Stimulated activated CD8-positive, alpha-beta memory T cell treated with anti-CD3 and anti-CD28 coated beads, Interleukin-7, amount 100 ng/mL, for 4 hours (primary cell): Measurements from ENCODE around the gene NR0B2.

Experiments used
- DNase-seq, 2 donors: peaks; one replicate each; pipeline ENCODE4 v3.0.0-alpha.2; 2020; ENCODE audit warnings: low read depth in 2 of 2

Gene NR0B2

DNA sequence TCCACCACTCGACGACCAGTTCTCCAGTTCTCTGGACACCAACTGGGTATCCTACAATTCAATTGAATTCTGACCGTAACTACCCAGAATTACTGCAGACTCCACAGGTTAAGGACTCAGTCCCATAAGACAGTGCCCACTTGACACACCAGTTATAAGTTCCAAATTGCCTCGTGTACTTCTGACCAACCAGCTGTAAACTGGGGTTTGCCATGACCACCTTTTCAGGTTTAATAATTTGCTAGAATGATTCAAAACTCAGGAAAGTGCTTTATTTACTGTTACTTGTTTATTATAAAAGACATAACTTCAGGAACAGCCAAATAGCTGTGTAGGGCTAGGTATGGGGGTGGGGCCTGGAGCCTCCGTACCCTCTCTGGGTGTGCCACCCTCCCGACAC is 23.0 kb upstream of the NR0B2 start:
- DNase-seq = no peak

DNA sequence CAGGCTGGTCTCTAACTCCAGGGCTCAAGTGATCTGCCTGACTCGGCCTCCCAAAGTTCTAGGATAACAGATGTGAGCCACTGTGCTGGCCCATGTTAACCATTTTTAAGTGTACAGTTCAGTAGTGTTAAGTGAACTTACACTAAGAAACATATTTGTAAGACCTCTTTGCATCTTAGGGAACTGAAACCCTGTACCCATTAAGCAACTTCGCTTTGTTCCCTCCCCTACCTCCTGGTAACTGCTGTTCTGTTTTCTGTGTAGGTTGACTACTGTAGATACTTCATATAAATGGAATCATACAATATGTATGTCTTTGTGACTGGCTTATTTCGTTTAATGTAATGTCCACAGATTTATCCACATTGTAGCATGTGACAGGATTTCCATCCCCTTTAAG is 18.8 kb upstream of the NR0B2 start:
- no peak for DNase-seq

DNA sequence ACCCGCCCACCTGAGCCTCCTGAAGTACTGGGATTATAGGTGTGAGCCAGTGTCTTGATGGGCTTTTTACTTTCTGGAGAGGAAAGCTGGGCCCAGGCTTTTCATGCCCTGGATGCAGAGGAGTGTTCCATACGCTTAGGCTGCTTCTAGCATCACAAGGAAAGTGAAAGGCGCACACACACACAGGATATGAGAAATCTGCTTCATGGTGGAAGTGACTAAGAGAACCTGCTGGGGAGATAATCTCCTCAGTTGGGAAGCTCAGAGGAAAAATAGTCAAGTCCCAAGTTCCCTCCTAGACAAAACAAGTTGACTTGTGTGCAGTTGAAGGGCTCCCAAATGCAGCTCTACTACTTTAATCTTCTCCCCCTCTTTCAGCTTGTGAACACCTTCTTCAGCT is 9.9 kb upstream of the NR0B2 start:
- no peak for DNase-seq

DNA sequence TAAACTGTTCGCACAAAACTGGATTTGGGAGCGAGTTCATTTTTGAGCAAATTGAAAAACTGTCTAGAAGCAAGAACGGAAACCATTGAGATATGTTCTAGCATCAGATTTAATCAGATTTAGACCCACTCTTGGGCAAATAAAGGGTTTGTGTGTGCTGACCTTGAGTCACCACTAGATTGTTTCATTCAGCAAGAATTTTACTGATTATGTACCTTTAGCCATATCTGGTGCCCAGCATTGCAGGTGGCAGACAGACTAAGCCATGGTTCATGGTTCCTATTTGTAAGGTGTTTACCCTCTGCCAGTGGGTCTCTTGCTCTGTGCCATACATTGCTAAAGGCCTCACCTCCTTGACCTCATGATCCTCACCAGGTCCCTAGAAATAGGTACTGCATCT is 9.1 kb upstream of the NR0B2 start:
- no peak for DNase-seq

DNA sequence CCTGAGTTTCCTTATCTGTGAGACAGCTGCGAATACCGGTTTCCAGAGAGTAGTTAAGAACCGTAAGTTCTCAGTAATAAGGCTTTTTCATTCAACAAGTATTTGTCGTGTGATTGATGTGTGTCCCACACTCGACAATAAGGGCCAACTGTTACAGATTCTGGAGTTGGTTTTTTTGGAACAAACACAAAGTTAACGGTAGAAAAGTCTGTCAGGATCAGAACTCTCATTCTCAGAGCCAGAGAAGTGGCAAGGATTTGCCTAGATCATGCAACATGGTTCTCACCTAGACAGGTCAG is 8.6 kb upstream of the NR0B2 start:
- no peak for DNase-seq

DNA sequence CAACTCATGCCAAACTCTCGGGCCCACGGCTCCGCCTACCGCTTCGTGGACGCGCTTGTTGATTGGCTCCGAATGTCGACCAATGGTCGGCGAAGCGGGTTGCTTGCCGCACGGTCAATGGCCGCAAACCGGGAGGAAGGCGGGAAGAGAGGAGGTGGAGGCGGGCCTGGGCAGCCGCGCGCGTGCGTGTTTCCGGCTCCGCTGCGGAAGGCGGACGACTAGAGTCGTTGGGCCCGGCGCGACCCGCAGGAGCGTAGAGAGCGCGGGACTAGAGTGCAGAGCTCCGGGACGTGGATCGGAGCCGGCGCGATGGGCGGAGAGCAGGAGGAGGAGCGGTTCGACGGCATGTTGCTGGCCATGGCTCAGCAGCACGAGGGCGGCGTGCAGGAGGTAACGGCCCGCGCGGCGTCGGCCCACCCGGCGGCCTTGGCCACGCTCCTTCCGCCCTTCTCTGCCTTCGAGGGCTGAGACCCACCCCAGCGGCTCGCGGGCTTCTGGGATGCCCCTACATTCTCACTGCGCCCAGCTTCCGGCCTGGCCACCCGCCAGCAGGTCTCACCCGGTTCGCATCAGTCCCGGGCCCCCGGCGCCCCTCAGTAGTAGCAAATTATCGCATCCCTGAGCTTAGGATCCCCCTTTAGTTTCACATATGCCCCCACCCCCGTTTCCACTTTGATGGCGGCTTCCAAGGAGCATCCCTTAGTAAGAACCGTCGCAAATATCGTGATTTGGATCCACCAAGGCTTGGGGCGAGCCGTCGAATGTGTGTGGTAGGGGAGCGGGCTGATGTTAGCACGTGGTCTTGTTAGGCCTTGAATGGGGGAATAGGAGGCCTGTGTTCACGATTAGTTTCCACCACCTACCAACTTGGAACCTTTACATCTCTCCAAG is 8.0 kb upstream of the NR0B2 start, which contains the start of gene NUDC:
TSS of gene NUDC (plus strand) at position 204 of the 891 bp plus-strand sequence. CDS start at position 310, 106 bp downstream.
- DNase-seq = peak; percentile 93 to 94

DNA sequence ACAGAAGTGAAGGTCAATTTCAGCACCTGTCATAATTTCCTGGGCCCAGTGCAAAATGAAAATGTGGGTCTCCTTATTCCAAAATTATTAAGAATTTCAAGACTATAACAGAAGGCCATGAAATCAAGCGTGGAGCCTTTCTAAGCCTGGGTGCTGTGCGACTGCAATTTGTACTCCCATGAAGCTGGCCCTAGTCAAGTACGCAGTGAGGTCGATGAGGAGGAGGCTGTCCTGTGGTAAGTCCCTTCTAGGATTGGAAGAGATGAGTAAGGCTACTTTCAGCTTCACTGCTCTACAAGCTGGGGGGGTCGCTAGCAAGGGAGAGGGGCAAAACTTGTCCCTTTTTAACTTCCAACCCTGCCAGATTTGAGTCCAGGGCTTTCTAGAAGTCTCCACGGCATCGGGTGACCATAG is 7.4 kb upstream of the NR0B2 start:
- DNase-seq = no peak

DNA sequence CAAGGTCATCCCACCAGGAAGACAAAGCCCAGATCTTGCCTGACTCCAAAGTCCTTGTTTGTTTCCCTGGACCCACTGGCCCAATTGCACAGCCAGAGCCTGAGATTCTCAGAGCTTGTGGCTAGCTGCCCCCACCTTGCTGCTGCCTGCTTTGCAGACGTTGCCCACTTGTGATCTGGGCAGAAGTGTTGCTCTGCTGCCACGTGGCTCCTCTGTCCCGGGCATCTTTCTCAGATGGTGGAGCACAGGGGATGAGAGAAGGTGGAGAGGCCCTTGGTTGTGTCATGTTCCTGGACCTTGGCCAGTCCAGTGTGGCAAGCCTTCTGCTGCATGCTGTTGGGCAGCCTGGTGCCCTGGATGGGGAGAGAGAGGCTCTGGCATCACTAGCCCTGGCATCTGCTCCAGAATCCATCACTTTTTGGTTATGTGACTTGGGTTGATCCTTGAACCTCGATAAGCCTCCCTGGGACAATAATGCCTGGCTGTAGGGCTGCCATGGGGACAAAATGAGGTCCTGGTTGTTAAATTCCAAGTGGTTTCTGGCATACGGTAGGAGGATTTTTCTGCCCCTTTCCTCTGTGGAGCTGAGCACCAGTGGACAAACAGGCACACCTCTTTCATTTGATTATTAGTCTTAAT is 1.5 kb upstream of the NR0B2 start:
- no peak for DNase-seq

DNA sequence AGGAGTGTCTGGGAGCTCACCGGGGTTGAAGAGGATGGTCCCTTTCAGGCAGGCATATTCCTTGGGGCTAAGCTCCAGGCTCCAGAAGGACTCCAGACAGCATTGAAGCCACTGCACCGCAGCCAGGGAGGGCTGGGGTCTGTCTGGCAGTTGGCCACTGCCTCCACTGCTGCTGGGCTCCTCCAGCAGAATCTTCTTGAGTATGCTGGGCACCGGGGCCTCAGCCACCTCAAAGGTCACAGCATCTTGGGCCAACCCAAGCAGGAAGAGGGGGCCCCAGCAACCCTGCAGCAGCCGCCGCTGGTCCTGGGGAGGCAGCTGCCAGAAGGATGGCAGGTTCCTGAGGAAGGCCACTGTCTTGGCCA is 404 bp downstream of the NR0B2 start:
- DNase-seq = no peak

DNA sequence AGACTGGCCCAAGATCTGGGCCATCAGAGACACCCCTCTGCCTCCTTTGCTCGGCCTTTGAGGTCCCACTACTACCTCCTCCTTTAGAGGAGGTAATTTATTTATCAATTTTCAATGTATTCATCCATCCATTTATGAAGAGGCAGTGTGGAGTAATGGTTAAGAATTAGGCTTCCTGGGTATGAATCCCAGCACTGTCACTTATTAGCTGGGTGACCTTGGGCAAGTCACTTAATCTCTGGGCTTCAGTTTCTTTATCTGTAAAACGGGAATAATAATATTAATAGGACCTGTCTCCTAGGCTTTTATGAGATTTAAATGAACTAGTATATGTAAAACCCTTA is 1.7 kb downstream of the NR0B2 start:
- DNase-seq = no peak

DNA sequence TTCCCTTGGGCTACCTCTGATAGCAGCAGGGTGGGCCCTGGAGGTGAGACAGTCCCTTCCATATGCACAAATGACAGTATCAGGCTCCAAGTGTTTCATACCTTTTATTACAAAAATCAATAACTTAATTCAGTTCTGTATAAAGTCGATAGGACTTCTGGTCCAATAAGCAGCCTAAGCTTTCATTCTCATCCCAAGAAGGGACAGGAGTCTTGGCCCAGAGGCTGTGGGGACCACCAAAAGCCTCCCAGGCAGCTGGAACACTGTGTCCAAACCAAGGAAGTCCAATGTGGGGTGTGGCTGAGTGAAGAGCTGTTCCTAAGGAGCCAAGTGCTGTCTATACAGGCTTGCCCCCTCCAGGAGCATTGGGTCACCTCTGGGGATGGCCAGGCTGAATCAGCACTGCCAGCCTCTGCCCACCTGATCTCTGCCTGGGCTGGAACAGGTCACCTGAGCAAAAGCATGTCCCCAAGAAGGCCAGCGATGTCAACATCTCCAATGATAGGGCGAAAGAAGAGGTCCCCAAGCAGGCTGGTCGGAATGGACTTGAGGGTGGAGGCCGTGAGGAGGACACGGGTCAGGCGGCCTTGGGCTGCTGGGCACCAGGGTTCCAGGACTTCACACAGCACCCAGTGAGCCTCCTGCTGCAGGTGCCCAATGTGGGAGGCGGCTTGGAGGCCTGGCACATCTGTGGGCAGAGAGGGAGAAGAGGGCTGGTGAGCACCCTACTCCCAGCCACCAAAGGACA is 2.2 kb downstream of the NR0B2 start:
- DNase-seq = no peak

DNA sequence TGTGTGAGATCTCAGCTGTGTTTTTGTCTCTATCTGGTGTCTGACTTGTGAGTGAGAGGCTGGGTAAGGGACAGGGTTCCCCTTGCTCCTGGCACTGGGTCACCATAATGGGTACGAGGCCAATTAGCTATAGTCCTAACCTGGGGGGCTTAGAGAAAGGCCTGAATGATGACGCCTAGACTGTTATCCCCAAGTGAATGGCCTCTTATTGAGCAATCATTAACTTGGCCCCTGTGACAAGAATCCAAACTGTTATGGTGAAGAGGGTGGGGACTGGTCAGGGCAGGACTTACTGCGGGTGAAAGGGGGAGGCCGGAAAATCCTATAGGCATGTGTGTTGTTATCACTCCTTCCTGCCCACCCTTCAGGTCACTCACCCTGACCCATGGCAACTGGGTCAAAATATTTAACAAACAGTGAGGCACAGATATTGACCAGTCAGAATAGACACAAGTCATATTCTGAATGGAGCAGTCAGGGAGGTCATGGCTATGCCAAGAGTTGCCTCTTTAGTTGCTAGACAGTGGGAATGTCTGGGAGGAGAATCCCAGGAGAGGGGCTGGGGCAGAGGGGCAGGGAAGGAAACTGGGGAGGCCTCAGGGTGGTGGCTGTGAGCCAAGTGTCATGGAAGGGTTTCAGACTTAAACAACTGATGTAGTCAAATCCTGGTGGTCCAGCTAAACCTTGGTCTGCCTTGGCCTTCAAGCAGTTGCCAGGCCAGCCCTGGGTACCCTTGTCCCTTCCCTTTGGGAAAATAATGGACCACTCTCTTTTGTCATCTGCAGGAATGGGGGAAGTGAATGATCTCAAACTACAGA is 3.2 kb downstream of the NR0B2 start:
- no peak for DNase-seq

DNA sequence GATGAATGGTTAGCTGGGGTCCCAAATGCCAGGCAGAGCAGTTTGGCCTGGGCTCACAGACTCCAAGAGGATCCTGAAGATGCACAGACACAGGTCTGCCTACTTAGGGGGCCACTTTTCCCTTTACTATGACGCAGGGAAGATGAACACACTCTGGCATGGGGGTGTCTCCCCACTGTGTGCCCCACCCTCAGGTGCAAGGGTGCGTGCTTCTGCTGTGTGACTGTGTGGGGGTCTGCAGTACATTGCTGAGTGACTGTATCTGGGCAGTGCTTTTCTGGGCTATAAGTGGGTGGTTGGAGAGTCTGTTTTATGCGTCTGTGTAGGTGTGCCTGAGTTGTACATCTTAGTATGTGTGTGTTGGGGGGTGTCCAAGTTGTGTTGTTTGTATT is 3.8 kb downstream of the NR0B2 start:
- DNase-seq = no peak

DNA sequence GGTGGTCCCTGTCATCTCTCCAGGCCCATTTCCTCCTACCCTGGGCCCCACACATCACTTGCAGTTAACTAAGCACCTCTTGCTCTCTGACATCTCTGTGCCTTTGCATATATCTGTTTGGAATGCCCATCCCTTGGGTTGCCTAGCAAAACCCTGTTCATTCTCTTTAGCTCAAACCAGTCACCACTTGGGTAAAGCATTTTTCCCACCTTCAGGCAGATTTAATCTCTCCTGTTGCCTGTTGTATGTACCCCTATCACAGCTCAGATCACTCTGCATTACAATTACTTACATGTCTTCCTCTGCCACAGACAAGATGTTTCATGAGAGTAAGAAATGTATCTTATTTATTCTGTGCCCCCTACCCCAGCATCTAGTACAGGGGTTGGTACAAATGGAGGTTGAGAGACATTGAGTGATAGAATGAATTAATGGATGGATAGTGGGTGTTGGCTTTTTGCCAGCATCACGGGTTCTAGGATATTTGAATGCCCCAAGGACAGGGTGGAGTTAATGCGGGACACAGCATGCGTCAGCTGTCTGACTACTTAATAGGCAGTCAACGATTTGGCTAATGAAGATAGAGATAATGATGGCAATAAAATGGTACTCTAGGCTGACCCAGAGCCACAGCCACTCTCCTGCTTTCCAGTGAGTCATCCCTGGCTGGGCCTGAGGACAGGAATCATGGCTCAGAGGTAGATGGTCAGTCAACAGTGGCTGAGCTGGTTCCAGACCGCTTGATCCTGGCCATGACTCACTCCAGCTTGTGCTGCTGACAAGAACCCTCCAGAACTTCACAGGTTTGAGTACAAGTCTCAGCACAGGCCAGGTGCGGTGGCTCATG is 6.5 kb downstream of the NR0B2 start:
- DNase-seq = no peak

DNA sequence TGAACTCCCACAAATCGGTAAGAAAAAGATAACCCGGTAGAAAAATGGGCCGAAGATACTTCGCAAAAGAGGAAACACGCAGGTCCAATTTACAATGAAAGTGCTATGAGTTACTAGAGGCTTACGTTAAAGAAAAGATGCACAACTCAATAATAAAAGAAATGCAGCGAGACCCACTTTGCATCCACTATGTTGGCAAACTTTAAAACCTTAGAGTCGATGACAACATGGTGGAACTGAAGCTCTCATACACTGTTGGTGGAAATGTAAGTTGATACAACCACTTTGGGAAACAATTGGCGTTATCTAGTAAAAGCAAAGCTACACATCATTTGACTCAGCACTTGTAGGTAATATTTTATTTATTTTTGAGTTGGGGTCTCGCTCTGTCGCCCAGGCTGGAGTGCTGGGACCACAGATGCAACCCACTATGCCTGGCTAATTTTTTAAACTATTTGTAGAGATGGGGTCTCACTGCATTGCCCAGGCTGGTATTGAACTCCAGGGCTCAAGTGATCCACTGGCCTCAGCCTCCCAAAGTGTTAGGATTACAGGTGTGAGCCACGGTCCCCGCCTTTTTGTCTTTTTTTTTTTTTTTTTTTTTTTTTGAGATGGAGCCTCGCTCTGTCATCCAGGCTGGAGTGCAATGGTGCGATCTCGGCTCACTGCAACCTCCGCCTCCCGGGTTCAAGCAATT is 12.8 kb downstream of the NR0B2 start:
- no peak for DNase-seq

DNA sequence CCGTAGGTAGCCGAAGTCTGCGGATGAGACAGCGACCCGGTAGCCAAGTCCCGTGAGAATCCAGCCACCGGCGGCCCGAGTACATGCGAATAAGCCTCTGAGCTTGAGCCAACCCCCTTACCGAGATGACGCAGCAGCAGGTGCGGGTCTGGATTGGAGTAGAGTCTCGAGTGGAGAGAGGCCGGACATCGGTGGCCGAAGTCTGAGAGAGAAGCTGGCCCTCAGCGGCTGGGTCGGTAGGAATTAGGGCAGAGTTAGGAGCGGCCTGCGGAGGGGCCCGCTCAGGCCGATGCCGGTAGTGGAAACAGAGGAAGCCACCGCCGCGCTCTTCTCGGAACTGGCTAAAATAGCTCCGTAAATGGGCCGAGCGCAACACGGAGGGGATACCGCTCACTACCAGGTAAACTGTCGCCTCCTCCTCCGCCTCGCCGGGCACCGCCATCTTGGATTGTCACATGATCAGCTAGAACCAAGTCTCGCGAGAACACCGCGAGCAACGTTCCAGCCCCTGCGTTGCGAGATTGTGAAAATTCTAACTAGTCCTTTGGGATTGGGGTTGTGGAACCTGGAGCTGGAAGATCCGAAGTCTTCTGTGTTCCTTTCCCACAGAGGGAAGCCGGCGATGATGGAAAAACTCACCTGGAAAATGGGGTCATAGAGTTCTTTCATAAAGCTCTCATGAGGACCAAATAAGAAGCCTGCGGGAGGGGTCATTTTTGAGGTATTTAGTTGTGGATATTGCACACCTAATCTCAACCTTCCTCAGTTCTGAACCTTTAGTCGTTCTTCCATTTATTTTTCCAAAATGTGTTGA is 13.6 kb downstream of the NR0B2 start, which contains the start of gene GPATCH3:
TSS of gene GPATCH3 (minus strand) at position 467 of the 814 bp plus-strand sequence. CDS start at position 442, 25 bp downstream.
- peak; percentile 78 to 79 for DNase-seq

DNA sequence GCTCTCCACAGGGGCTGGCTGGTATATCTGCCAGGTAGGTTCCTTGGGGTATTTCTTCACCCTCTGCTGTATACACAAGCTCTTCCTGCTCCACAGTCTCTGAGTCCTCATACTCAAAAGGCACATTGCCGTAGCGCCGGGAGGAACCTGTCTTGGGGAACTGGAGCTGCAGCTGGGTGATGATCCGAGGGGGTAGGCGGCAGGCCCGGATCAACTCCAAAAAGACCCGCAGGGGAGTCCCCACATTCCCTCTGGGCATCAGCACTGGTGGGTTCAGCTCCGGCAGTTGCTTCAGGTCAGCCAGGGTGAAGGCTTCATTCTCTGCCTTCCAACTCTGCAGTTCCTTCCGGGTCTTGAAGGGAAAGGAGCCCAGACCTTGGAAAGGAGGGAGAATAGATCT is 16.4 kb downstream of the NR0B2 start:
- DNase-seq = no peak

DNA sequence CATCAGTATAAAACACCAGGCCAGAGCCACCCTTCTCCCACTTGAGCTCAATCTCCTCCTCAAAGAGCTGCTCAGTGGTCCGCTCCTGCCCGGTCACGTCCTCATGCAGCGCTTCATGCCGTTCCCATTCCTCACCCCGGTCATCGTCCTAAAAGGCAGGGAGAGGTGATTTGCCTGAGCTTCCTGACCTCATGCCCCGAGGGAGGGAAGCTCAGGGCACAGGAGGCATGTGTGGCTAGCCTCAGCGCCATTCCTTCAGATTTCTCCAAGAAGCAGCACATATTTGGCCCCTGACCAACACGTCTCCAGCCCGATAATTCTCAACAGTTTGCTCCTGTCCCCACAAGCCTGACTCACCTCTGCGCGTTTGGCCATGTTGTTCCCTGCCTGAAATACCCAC is 19.5 kb downstream of the NR0B2 start:
- no peak for DNase-seq

DNA sequence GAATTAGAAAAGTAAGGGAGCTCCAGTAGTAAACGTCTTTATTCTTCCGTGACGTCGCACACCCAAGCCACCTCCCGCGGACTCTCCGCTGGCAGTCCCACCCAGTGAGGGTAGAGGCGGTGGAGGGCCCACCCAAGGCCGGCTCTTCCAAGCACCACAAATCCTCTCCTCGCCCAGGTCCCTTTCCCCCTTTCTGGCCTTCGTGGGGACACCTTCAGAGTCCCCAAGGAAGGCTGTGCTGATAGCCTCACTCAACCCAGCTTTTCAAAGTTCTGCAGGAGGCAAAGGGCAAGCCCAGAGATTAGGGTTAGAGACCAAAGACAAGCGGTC is 23.3 kb downstream of the NR0B2 start:
- no peak for DNase-seq
